GM10266 (cell line): ENCODE results near the gene HOPX.

Experiments
- DNase-seq: peaks from one replicate; pipeline ENCODE4 v3.0.0; 2012; ENCODE audit errors: extremely low spot score
- TF ChIP-seq, protein P1 (sequence below): IDR thresholded peaks from 2 replicates; pipeline ENCODE4 v1.5.1; 2012; ENCODE audit warnings: mild to moderate bottlenecking, low read depth; ENCODE audit not compliant: control insufficient read depth, insufficient read depth; ENCODE audit errors: missing control alignments

The HOPX gene

GRCh38 chr4:56662782-56663468 lies 18.2 kb downstream of the HOPX start:
- TF ChIP-seq, protein P1, sequence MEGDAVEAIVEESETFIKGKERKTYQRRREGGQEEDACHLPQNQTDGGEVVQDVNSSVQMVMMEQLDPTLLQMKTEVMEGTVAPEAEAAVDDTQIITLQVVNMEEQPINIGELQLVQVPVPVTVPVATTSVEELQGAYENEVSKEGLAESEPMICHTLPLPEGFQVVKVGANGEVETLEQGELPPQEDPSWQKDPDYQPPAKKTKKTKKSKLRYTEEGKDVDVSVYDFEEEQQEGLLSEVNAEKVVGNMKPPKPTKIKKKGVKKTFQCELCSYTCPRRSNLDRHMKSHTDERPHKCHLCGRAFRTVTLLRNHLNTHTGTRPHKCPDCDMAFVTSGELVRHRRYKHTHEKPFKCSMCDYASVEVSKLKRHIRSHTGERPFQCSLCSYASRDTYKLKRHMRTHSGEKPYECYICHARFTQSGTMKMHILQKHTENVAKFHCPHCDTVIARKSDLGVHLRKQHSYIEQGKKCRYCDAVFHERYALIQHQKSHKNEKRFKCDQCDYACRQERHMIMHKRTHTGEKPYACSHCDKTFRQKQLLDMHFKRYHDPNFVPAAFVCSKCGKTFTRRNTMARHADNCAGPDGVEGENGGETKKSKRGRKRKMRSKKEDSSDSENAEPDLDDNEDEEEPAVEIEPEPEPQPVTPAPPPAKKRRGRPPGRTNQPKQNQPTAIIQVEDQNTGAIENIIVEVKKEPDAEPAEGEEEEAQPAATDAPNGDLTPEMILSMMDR: no peak

DNA sequence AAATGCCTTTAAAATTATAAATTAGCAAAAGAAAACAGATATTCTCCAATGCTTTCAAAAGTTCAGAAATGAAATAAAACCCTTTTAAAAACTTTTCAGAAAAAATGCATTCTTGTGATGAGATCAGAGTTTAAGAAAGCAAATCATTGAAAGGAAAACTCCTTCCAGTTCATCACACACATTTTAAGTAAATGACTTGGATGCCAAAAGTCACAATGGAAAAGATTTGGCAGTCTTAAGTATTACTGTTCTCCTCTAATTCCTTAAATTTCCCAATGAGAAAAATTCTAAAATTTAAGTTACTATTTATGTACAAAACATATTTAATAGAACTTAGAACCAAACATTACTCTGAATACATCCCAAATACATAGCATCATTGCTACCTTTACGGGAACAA lies 21.1 kb downstream of the HOPX start:
- TF ChIP-seq, protein P1: no peak
- no peak for DNase-seq

More at GRCh38 chr4:56662782-56663468, 18.2 kb downstream of the HOPX start:
- DNase-seq: no peak

DNA sequence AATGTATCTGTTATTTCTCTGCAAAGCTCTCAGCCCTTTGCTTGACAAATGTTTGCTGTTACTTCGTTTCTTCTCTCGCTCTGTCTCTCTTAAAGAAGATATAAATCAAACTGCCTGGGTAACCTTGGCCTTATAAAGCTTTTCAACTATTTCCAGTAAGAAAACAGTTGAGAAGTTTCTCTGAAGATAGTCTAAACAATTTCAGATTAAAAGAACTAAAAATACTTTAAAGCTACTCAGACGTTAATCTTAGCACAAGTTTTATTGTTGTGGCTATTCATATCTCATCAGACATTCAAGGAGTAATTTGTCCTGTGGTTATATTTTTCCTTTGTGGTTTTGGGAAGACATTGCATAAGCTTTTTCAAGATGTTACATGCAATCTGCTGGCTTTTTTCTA lies 22.6 kb downstream of the HOPX start:
- no peak for DNase-seq
- TF ChIP-seq, protein P1: no peak

- DNase-seq: peak; percentile 17
- TF ChIP-seq, protein P1: no peak
These were observed 23.3 kb downstream of the HOPX start for GRCh38 chr4:56657818-56658217.

DNA sequence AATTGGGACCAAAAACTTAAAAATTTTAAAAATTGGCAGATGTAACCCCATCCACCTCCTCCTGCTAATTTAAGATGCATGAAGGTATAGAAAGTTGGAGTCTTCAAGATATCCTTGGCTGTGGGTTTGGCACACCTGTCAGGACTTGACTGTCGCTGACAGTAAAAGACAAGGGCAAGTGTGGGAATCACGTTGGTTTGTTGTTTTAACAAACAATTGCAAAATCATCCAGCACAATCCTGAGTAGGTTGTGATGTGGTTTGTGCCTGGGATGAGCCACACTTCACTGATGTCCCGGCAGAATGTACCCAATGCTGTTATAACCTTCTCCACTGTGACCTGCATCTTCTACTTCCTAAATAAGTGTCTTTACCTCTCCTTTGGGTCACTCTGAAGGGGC lies 24.0 kb downstream of the HOPX start:
- no peak for DNase-seq
- TF ChIP-seq, protein P1: no peak

DNA sequence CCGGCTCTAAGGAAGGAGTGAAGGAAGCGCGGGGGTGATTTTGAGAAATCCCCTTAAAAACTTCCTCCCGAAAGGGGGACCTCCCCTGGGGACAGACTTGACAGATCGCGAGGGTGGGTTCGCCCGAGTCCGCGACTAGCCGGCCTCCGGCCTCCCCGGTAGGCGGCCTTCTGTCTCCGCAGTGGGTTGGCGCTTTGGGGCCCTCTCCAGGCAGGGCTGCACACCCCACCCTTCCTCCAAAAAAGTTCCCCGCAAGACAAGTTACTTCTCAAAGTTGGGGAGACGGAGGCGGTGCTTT lies 24.8 kb downstream of the HOPX start:
- TF ChIP-seq, protein P1: peak; percentile 26
- peak; percentile 71 for DNase-seq

GRCh38 chr4:56655627-56656345 lies 25.3 kb downstream of the HOPX start:
- DNase-seq: peak; percentile 54
- TF ChIP-seq, protein P1: no peak
